AG10803 (cell line): ENCODE data around the gene GPR78.

Experiments
- DNase-seq: peaks from one replicate; pipeline ENCODE4 v3.0.0; 2010; ENCODE audit warnings: low read depth
- H3K4me3 ChIP-seq: 2 replicates; pipeline ENCODE4 v1.5.1; 2011; ENCODE audit warnings: mild to moderate bottlenecking, low read length, control low read depth
- CTCF ChIP-seq: conservative IDR thresholded peaks from 2 replicates; pipeline ENCODE4 v1.5.1; 2011; ENCODE audit warnings: mild to moderate bottlenecking, low read length, control low read depth, inconsistent platforms

GPR78 gene

DNA sequence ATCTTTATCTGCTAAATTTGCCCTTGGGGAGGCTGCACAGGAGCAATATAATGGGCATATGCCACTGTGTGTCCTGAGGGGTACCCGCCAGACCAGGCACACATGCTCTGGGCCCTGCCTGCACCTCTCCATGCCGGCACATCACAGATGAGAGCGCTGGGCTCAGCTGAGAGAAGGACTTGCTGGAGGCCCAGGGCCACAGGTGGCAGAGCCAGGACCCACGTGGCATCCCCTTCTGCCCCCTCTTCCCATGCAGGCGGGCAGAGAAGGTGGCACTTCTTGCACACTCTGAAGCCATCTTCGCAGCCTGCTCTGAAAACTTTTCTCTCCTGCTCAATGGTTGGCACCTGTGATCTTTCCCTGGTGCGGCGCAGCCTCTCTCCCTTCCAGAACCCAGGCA is 32.5 kb downstream of the GPR78 start:
- DNase-seq, result no peak
- TF ChIP-seq CTCF, result no peak
- no peak overlapping the region for H3K4me3 ChIP-seq

GRCh38 chr4:8613421-8614364 is 33.5 kb downstream of the GPR78 start:
- no peak for DNase-seq
- H3K4me3 ChIP-seq, result no peak overlapping the region
- TF ChIP-seq CTCF, result no peak

DNA sequence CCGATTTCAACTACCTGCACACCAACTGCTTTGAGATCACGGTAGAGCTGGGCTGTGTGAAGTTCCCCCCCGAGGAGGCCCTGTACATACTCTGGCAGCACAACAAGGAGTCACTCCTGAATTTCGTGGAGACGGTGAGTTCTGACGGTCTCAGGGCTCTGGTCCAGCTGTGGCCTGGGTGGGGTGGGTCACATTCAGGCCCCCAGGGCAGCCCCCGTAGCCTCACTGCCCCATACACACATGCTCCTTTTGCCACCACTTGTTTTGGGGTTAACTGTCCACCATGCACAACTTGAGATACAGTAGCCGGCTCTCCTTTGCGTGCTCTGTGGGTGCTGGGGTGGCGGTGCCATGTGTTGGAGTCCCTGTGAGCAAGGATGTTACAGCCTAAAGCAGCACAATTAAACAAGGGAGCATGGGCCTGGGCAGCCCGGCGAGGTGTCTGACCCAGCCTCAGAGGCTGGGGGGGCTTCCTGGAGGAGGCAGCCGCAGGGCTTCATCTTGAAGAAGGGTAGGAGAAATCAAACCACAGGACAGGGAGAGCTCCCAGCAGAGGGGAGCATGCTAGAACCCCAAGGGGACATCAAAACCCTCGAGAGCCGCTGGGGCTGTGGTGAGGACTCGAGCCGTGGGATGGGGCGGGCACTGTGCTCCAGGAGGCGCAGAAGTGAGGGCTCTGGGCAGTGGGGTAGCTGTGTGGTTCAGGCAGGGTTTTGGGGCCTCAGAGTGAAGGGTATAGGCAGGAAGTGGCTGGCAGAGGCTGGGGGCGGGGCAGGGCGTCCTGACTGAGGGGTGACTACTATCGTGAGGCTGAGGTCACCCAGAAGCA is 34.4 kb downstream of the GPR78 start:
- H3K4me3 ChIP-seq, result no peak overlapping the region
- no peak for DNase-seq
- no peak for TF ChIP-seq CTCF

- H3K4me3 ChIP-seq, result no peak overlapping the region
- TF ChIP-seq CTCF, result no peak
- DNase-seq, result no peak
Observed at GRCh38 chr4:8615366-8615765, 35.2 kb downstream of the GPR78 start.

DNA sequence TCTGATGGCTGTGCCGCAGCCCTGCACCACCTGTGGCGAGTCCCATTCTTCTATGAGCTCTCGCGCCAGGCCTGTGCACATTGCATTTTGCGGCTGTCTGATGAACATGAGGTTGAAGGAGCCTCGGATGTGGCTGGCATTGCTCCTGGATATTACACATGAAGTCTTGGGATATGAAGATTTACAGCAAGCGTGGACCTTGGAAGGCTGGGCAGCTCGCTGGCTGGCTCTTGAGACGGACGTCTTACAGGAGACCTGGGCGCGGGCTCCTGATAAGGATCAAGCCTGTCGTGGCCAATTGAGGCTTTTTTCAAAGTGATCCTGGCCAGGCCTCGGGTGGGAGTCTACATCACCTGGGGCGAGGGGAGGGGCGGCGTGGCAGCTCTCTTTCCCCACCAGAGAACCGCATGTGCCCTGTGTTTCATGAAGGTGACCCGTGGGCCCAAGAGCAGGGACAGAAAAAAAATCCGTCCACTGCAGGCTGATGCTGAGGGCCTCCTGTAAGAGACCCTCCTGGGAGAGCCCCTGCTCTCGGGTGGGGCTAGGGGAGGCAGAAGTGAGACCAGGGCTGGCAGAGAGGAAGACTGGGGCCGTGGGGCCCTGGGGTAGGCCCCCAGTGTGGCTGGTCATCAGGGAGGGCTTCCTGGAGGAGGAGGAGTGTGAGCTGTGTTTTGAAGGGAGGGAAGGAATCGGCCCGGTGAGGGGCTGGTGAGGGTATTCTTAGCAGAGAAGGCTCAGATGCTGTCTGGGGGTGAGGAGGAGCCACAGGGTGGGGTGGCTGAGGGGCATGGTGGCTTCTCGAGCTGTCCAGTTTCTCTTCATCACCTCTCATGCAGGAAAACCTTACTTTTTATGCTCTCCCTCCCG is 36.0 kb downstream of the GPR78 start:
- no peak for TF ChIP-seq CTCF
- no peak for DNase-seq
- H3K4me3 ChIP-seq, result no peak overlapping the region

- TF ChIP-seq CTCF, result no peak
Observed at GRCh38 chr4:8616831-8617230, 36.6 kb downstream of the GPR78 start.

More at GRCh38 chr4:8616831-8617230, 36.6 kb downstream of the GPR78 start:
- no peak for DNase-seq
- H3K4me3 ChIP-seq, result no peak overlapping the region
